SU-DHL-6 (cell line): ENCODE data around the gene POR.

ENCODE experiments used
- H2AFZ ChIP-seq: fragments of 200-600 bp; sonication (generic); 2 replicates; pipeline ENCODE4 v1.6.1; 2014; ENCODE audit warnings: low read depth, mild to moderate bottlenecking, moderate library complexity, mixed read lengths, antibody characterized with exemption, low read length; ENCODE audit not compliant: severe bottlenecking
- H3F3A ChIP-seq: fragments of 200-600 bp; shearing (Covaris generic); 2 replicates; pipeline ENCODE4 v1.6.0; 2016; ENCODE audit warnings: antibody characterized with exemption, mild to moderate bottlenecking; ENCODE audit not compliant: insufficient read depth
- H3K27ac ChIP-seq: fragments of 200-600 bp; sonication (generic); 2 replicates; pipeline ENCODE4 v1.5.1; 2016; ENCODE audit warnings: low read depth, mild to moderate bottlenecking, low read length, moderate library complexity, mixed read lengths
- H3K27me3 ChIP-seq: fragments of 200-600 bp; sonication (generic), shearing (Covaris generic); 2 replicates; pipeline ENCODE4 v1.6.0; 2014; ENCODE audit warnings: mild to moderate bottlenecking, low read length
- H3K36me3 ChIP-seq: fragments of 200-600 bp; sonication (generic); 2 replicates; pipeline ENCODE4 v1.6.1; 2014; ENCODE audit warnings: mild to moderate bottlenecking, low read length, mixed read lengths
- H3K4me2 ChIP-seq: fragments of 300-600, 200-600 bp; shearing (Covaris generic), sonication (generic); 2 replicates; pipeline ENCODE4 v1.6.0; 2014; ENCODE audit warnings: low read length, low read depth, mild to moderate bottlenecking; ENCODE audit not compliant: poor library complexity, severe bottlenecking
- H3K4me3 ChIP-seq: fragments of 200-600 bp; sonication (generic); 2 replicates; pipeline ENCODE4 v1.5.1; 2014; ENCODE audit warnings: antibody characterized with exemption, low read length, mild to moderate bottlenecking, mixed read lengths; ENCODE audit not compliant: insufficient read depth, poor library complexity, severe bottlenecking
- H3K79me2 ChIP-seq: fragments of 200-600 bp; sonication (generic); 2 replicates; pipeline ENCODE4 v1.6.1; 2014; ENCODE audit warnings: mild to moderate bottlenecking, low read length, moderate library complexity; ENCODE audit not compliant: insufficient read depth
- H3K9ac ChIP-seq: fragments of 200-600 bp; sonication (generic); 2 replicates; pipeline ENCODE4 v1.7.0; 2014; ENCODE audit warnings: mild to moderate bottlenecking, low read length
- H3K9me2 ChIP-seq: fragments of 200-600 bp; sonication (generic); replicated peaks from 2 replicates; pipeline ENCODE4 v1.6.1; 2014; ENCODE audit warnings: low read length; ENCODE audit not compliant: insufficient read depth
- H3K9me3 ChIP-seq: fragments of 200-600 bp; sonication (generic); 2 replicates; pipeline ENCODE4 v1.6.1; 2014; ENCODE audit warnings: low read length, mixed read lengths; ENCODE audit not compliant: insufficient read depth
- H4K20me1 ChIP-seq: fragments of 200-600 bp; sonication (generic); 2 replicates; pipeline ENCODE4 v1.6.1; 2014; ENCODE audit warnings: low read depth, mild to moderate bottlenecking, antibody characterized with exemption, low read length, moderate library complexity, mixed read lengths
- CTCF ChIP-seq: fragments of 200-600 bp; sonication (generic); IDR thresholded peaks from one replicate; pipeline ENCODE4 v1.5.1; 2017; ENCODE audit warnings: antibody characterized with exemption, mild to moderate bottlenecking, low read length, moderate library complexity; ENCODE audit not compliant: insufficient read depth, poor library complexity, severe bottlenecking
- EZH2phosphoT487 ChIP-seq: fragments of 200-600 bp; sonication (generic), shearing (Covaris generic); conservative IDR thresholded peaks from 2 replicates; pipeline ENCODE4 v1.6.1; 2018; ENCODE audit warnings: mild to moderate bottlenecking, antibody characterized with exemption, low read length, moderate library complexity, mixed read lengths

Gene POR

GRCh38 chr7:75916259-75916658 is 1.3 kb downstream of the POR start:
- Histone ChIP-seq H3K9ac (peak overlapping the region; percentile 78), H3K79me2 (no peaks in the 10 kb centered on the region), H3K9me3 (no peaks in the 10 kb centered on the region), H3K27ac (no peak overlapping the region), H4K20me1 (no peaks in the 10 kb centered on the region), H3K9me2 (no peaks in the 10 kb centered on the region), H3K27me3 (no peaks in the 10 kb centered on the region), H3K4me3 (peak overlapping the region; percentile 86), H3K36me3 (no peaks in the 10 kb centered on the region), H3F3A (no peaks in the 10 kb centered on the region), H2AFZ (no peak overlapping the region), H3K4me2 (peak overlapping the region; percentile 79)
- no peak for TF ChIP-seq EZH2phosphoT487

- no peak overlapping the region for H3K9ac ChIP-seq
- H3K36me3 ChIP-seq, result no peaks in the 10 kb centered on the region
- H4K20me1 ChIP-seq, result no peaks in the 10 kb centered on the region
- H3K27ac ChIP-seq, result no peak overlapping the region
- no peaks in the 10 kb centered on the region for H3K79me2 ChIP-seq
- H3K9me3 ChIP-seq, result no peaks in the 10 kb centered on the region
- no peaks in the 10 kb centered on the region for H3K9me2 ChIP-seq
- H2AFZ ChIP-seq, result no peak overlapping the region
- no peaks in the 10 kb centered on the region for H3K27me3 ChIP-seq
- H3K4me2 ChIP-seq, result no peak overlapping the region
- TF ChIP-seq EZH2phosphoT487, result no peak
- TF ChIP-seq CTCF, result no peak
- no peak overlapping the region for H3K4me3 ChIP-seq
- H3F3A ChIP-seq, result no peaks in the 10 kb centered on the region
Observed at GRCh38 chr7:75916685-75917634, 2.0 kb downstream of the POR start.

- Histone ChIP-seq H3K27me3 (no peaks in the 10 kb centered on the region), H3F3A (no peaks in the 10 kb centered on the region), H3K4me3 (no peak overlapping the region), H3K9me2 (no peaks in the 10 kb centered on the region), H2AFZ (no peak overlapping the region), H4K20me1 (no peaks in the 10 kb centered on the region), H3K9ac (no peak overlapping the region), H3K36me3 (no peaks in the 10 kb centered on the region), H3K4me2 (no peak overlapping the region), H3K79me2 (no peaks in the 10 kb centered on the region), H3K27ac (no peak overlapping the region), H3K9me3 (no peaks in the 10 kb centered on the region)
- TF ChIP-seq EZH2phosphoT487 (no peak), CTCF (no peak)
Observed at GRCh38 chr7:75920431-75921161, 5.6 kb downstream of the POR start.
